Tibial artery (tissue), 4 donors: ENCODE measurements around the gene PIGC.

Experiments
- DNase-seq, 2 donors: peaks; one replicate each; pipeline ENCODE4 v3.0.0-alpha.2; 2019
- H3K27ac ChIP-seq, 2 donors: fragments of 200-600 bp; sonication (generic) in 1 of 2; 1 replicate in 1 of 2; 2 replicates in 1 of 2; pipeline ENCODE4 v1.5.1; 2018 to 2019; ENCODE audit warnings: mild to moderate bottlenecking in 1 of 2
- H3K27me3 ChIP-seq, 2 donors: fragments of 200-600 bp; sonication (generic) in 1 of 2; one replicate each; pipeline versions ENCODE4 v1.5.1 to v1.6.0; 2016 to 2019
- H3K36me3 ChIP-seq, 3 donors: fragments of 200-600 bp; sonication (generic) in 2 of 3; one replicate each; pipeline ENCODE4 v1.5.1; 2016 to 2019; ENCODE audit warnings: mild to moderate bottlenecking in 2 of 3
- H3K4me1 ChIP-seq, 4 donors: fragments of 200-600 bp; sonication (generic) in 2 of 4; 1 replicate in 3 of 4; 2 replicates in 1 of 4; pipeline ENCODE4 v1.5.1; 2016 to 2019
- H3K4me3 ChIP-seq, 2 donors: fragments of 200-600 bp; sonication (generic) in 1 of 2; 1 replicate in 1 of 2; 2 replicates in 1 of 2; pipeline ENCODE4 v1.5.1; 2018 to 2019; ENCODE audit warnings: mild to moderate bottlenecking in 2 of 2
- H3K9me3 ChIP-seq, 3 donors: fragments of 200-600 bp; sonication (generic) in 1 of 3; one replicate each; pipeline ENCODE4 v1.5.1; 2016 to 2019
- CTCF ChIP-seq, 2 experiments: fragments of 200-600 bp in 1 of 2; fragments of 450-650 bp in 1 of 2; IDR thresholded peaks; one replicate each; pipeline ENCODE4 v1.5.1; 2017 to 2019; ENCODE audit warnings: antibody characterized with exemption in 2 of 2, mild to moderate bottlenecking in 1 of 2, moderate library complexity in 1 of 2
- intact Hi-C: fragments of 100-400 bp; cut with DNase I; formaldehyde crosslinking; loops from one replicate; pipeline ENCODE4 v1.15.0; 2023; ENCODE audit warnings: low total_unique reads

The PIGC gene

GRCh38 chr1:172457479-172458130 is 13.7 kb upstream of the PIGC start:
- H3K27me3 ChIP-seq = peaks cover 0 to 2% of the 10 kb centered on the region in 2 donors
- H3K4me3 ChIP-seq = no peak overlapping the region
- intact Hi-C loops = loop anchor here (10.0 kb wide), 1 partner anchor 67 kb away; no protein-coding TSS in a partner anchor
- DNase-seq = no peak
- no peaks in the 10 kb centered on the region for H3K36me3 ChIP-seq
- TF ChIP-seq CTCF (IDR thresholded peaks at IDR 0.05) = no peak
- H3K4me1 ChIP-seq = no peaks in the 10 kb centered on the region
- no peak overlapping the region for H3K27ac ChIP-seq
- no peaks in the 10 kb centered on the region for H3K9me3 ChIP-seq

GRCh38 chr1:172456344-172456769 is 12.5 kb upstream of the PIGC start:
- Histone ChIP-seq H3K4me1 (no peaks in the 10 kb centered on the region), H3K4me3 (no peak overlapping the region), H3K9me3 (no peaks in the 10 kb centered on the region), H3K27me3 (peaks cover 0 to 2% of the 10 kb centered on the region in 2 donors), H3K36me3 (no peaks in the 10 kb centered on the region), H3K27ac (no peak overlapping the region)
- intact Hi-C loops = loop anchor here (10.0 kb wide), 1 partner anchor 68 kb away; no protein-coding TSS in a partner anchor
- DNase-seq = no peak
- no peak for TF ChIP-seq CTCF (IDR thresholded peaks at IDR 0.05)

- no peak for DNase-seq
- Histone ChIP-seq H3K27ac (no peak overlapping the region), H3K9me3 (no peaks in the 10 kb centered on the region), H3K36me3 (no peaks in the 10 kb centered on the region), H3K27me3 (peaks cover 0 to 2% of the 10 kb centered on the region in 2 donors), H3K4me1 (peaks cover 0 to 2% (median 0%) of the 10 kb centered on the region in 4 donors), H3K4me3 (no peak overlapping the region)
- intact Hi-C loops = loop anchor here (10.0 kb wide), 1 partner anchor 69 kb away; no protein-coding TSS in a partner anchor
- no peak for TF ChIP-seq CTCF (IDR thresholded peaks at IDR 0.05)
Observed at GRCh38 chr1:172455451-172455850, 11.6 kb upstream of the PIGC start.

- Histone ChIP-seq H3K27me3 (peaks cover 0 to 2% of the 10 kb centered on the region in 2 donors), H3K4me3 (no peak overlapping the region), H3K9me3 (no peaks in the 10 kb centered on the region), H3K4me1 (peaks cover 0 to 13% (median 2%) of the 10 kb centered on the region in 4 donors), H3K36me3 (no peaks in the 10 kb centered on the region), H3K27ac (no peak overlapping the region)
- DNase-seq = no peak
- TF ChIP-seq CTCF (IDR thresholded peaks at IDR 0.05) = no peak
- intact Hi-C loops = loop anchor here (10.0 kb wide), 1 partner anchor 71 kb away; no protein-coding TSS in a partner anchor
Observed at GRCh38 chr1:172453607-172454006, 9.7 kb upstream of the PIGC start.

- Histone ChIP-seq H3K36me3 (no peaks in the 10 kb centered on the region), H3K27me3 (peaks cover 0 to 2% of the 10 kb centered on the region in 2 donors), H3K9me3 (no peaks in the 10 kb centered on the region), H3K27ac (no peak overlapping the region), H3K4me1 (peaks cover 0 to 13% (median 2%) of the 10 kb centered on the region in 4 donors), H3K4me3 (no peak overlapping the region)
- DNase-seq = no peak
- TF ChIP-seq CTCF (IDR thresholded peaks at IDR 0.05) = no peak
- intact Hi-C loops = loop anchor here (10.0 kb wide), 1 partner anchor 72 kb away; no protein-coding TSS in a partner anchor
Observed at GRCh38 chr1:172453153-172453545, 9.3 kb upstream of the PIGC start.
